Activated T-helper 2 cell treated with anti-CD3 and anti-CD28 coated beads, Interferon-gamma antibody, Interleukin-2, Interleukin-4, amounts not matched to agents 10 μg/mL and 5 μg/mL and 100 μg/mL, durations not matched to agents 14 hours and 24 hours and 36 hours (primary cell): ENCODE data around the gene OCA2. TPM values are rescaled to one million over a fixed set of nuclear protein-coding genes. Genes with fewer than 3 reads are reported as not detected.

Experiments used
- DNase-seq: peaks from one replicate; pipeline ENCODE4 v3.0.0; 2021; ENCODE audit warnings: low spot score
- H3K27ac Mint-ChIP-seq: one replicate; pipeline ENCODE4 v1.8.0; 2021; ENCODE audit warnings: mixed read lengths
- H3K27me3 Mint-ChIP-seq: one replicate; pipeline ENCODE4 v1.8.0; 2021; ENCODE audit warnings: low read depth, mixed read lengths
- H3K36me3 Mint-ChIP-seq: one replicate; pipeline ENCODE4 v1.8.0; 2021; ENCODE audit warnings: low read depth, mixed read lengths
- H3K4me1 Mint-ChIP-seq: one replicate; pipeline ENCODE4 v1.8.0; 2021; ENCODE audit warnings: low read depth, mixed read lengths
- H3K4me3 Mint-ChIP-seq: one replicate; pipeline ENCODE4 v1.8.0; 2021; ENCODE audit warnings: low read depth, mild to moderate bottlenecking, moderate library complexity, mixed read lengths
- H3K9me3 Mint-ChIP-seq: one replicate; pipeline ENCODE4 v1.8.0; 2021; ENCODE audit warnings: mixed read lengths
- intact Hi-C: fragments of 100-400 bp; cut with micrococcal nuclease; formaldehyde crosslinking; loops from one replicate; pipeline ENCODE4 v1.15.1; 2023
- total RNA-seq: library from RNA; stranded (reverse); gene quantifications from 2 replicates; pipeline ENCODE4 v1.2.3, GENCODE V29; 2022

OCA2 gene
- total RNA-seq, 1 donor from 2014 or later: not detected

GRCh38 chr15:28078191-28078719, 20.9 kb downstream of the OCA2 start:
- DNase-seq: no peak
- Mint-ChIP-seq H3K27ac (no peak overlapping the region), H3K27me3 (no peaks in the 10 kb centered on the region), H3K9me3 (no peaks in the 10 kb centered on the region), H3K36me3 (no peaks in the 10 kb centered on the region), H3K4me1 (no peaks in the 10 kb centered on the region), H3K4me3 (no peak overlapping the region)
- intact Hi-C loops: no loop called here

- H3K4me1 Mint-ChIP-seq: no peaks in the 10 kb centered on the region
- no peak for DNase-seq
- H3K9me3 Mint-ChIP-seq: peaks cover 5% of the 10 kb centered on the region
- H3K27ac Mint-ChIP-seq: no peak overlapping the region
- H3K4me3 Mint-ChIP-seq: no peak overlapping the region
- H3K36me3 Mint-ChIP-seq: no peaks in the 10 kb centered on the region
- no peaks in the 10 kb centered on the region for H3K27me3 Mint-ChIP-seq
- intact Hi-C loops: no loop called here
Observed at GRCh38 chr15:28075573-28075972, 23.5 kb downstream of the OCA2 start.

GRCh38 chr15:28068930-28069329, 30.2 kb downstream of the OCA2 start:
- no peaks in the 10 kb centered on the region for H3K4me1 Mint-ChIP-seq
- H3K27me3 Mint-ChIP-seq: peaks cover 1% of the 10 kb centered on the region
- intact Hi-C loops: no loop called here
- H3K36me3 Mint-ChIP-seq: no peaks in the 10 kb centered on the region
- H3K4me3 Mint-ChIP-seq: no peak overlapping the region
- no peak for DNase-seq
- H3K27ac Mint-ChIP-seq: no peak overlapping the region
- H3K9me3 Mint-ChIP-seq: peaks cover 5% of the 10 kb centered on the region

DNA sequence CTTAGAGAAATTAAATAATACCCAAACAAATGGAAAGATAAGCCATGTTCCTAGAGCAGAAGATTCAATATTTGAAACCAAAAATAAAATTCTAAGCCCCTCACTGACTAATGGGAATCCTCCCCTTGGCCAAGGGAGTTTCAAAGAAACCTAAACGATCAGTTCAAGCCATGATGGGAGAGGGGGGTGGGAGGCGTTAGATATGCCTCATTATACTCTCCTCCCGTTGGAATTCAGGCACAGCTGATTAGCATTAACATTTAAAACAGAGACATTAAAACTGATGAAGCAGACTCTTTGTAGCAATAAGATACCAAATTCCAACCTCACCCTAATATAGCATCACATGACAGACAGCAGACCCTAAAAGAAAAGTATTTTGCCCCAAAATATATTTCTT, 32.9 kb downstream of the OCA2 start:
- no peak overlapping the region for H3K4me3 Mint-ChIP-seq
- H3K36me3 Mint-ChIP-seq: no peaks in the 10 kb centered on the region

GRCh38 chr15:28060005-28060404, 39.1 kb downstream of the OCA2 start:
- intact Hi-C loops: no loop called here
- H3K27ac Mint-ChIP-seq: no peak overlapping the region
- H3K27me3 Mint-ChIP-seq: peaks cover 1% of the 10 kb centered on the region
- H3K4me1 Mint-ChIP-seq: no peaks in the 10 kb centered on the region
- no peak for DNase-seq
- H3K36me3 Mint-ChIP-seq: no peaks in the 10 kb centered on the region
- H3K9me3 Mint-ChIP-seq: no peaks in the 10 kb centered on the region
- no peak overlapping the region for H3K4me3 Mint-ChIP-seq

More for the DNA sequence above, 32.9 kb downstream of the OCA2 start:
- H3K9me3 Mint-ChIP-seq: no peaks in the 10 kb centered on the region
- H3K27me3 Mint-ChIP-seq: peaks cover 3% of the 10 kb centered on the region
- DNase-seq: no peak
- intact Hi-C loops: no loop called here
- no peaks in the 10 kb centered on the region for H3K4me1 Mint-ChIP-seq
- H3K27ac Mint-ChIP-seq: no peak overlapping the region

DNA sequence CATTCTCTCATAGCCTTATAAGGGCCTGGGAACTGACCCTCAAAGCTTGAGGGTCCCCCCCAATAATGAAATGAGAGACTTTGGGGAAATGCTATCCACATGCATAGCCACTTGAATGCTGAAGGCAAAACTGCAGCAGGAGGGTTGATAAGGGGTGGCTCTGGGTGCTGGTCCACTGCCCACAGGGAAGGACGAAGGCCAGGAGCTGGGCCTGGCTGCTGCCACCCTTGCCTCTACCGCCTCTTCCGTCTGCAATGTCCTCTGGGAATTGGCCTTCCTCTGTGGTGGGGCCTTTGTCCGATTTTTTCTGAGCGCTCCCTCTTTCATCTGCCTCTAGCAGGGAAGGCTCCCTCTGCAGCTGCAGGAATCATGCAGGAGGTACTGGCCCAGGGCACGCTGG, 41.0 kb downstream of the OCA2 start:
- peaks cover under 1% of the 10 kb centered on the region for H3K27me3 Mint-ChIP-seq
- no peak for DNase-seq
- no peaks in the 10 kb centered on the region for H3K9me3 Mint-ChIP-seq
- H3K36me3 Mint-ChIP-seq: no peaks in the 10 kb centered on the region
- no peak overlapping the region for H3K4me3 Mint-ChIP-seq
- H3K27ac Mint-ChIP-seq: no peak overlapping the region
- no peaks in the 10 kb centered on the region for H3K4me1 Mint-ChIP-seq
- intact Hi-C loops: no loop called here

DNA sequence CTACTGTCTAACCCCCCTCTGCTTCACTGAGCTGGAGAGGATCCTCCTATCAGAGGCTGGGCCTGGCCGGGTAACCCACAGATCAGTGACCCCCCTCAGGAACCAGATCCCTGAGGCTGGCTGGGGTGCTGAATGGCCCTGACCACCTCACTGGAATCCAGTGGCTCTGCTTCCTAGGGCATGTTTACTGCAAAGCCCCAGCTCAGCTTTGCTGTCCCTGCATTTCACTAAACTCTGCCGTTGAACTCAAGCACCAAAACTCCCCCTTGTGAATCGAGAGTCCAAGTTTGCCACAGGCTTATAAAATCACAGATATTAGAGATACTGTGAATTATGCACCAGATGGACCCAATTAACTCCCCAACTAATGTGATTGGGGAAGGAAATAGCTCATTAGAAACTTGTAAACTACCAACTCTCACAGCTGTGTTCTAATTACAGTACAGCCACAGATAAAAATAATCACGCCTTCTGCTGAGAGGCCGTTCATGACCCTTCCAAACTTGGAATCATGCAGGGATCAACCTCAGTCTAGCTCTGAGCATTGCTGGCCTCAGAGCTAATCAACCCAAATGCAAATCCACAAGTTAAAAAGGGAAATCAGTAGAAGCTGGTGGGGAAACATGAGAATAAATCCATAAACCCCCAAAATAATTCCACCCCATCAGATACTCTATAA, 47.0 kb downstream of the OCA2 start:
- Mint-ChIP-seq H3K36me3 (no peaks in the 10 kb centered on the region), H3K4me1 (no peaks in the 10 kb centered on the region), H3K27me3 (no peaks in the 10 kb centered on the region), H3K4me3 (no peak overlapping the region), H3K27ac (no peak overlapping the region), H3K9me3 (no peaks in the 10 kb centered on the region)
- intact Hi-C loops: no loop called here
- DNase-seq: no peak

DNA sequence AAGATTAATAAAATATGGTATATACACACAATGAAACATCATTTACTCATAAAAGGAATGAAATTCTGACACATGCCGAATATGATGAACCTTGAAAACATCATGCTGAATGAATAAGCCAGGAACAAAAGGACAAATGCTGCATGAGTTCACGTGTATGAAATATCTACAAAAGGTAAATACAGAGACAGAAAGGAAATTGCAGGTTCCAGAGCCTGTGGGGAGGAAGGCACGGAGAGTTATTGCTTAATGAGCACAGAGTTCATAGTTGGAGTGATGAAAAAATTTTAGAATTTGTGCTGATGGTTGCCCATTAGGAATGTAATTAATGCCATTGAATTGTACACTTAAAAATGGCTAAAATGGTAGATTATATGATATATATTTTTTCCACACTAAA, 49.5 kb downstream of the OCA2 start:
- Mint-ChIP-seq H3K27me3 (no peaks in the 10 kb centered on the region), H3K9me3 (no peaks in the 10 kb centered on the region), H3K4me1 (no peaks in the 10 kb centered on the region), H3K27ac (no peak overlapping the region), H3K4me3 (no peak overlapping the region), H3K36me3 (no peaks in the 10 kb centered on the region)
- intact Hi-C loops: no loop called here
- DNase-seq: no peak

GRCh38 chr15:28047277-28047676, 51.8 kb downstream of the OCA2 start:
- H3K4me3 Mint-ChIP-seq: no peak overlapping the region
- H3K9me3 Mint-ChIP-seq: no peaks in the 10 kb centered on the region
- H3K27ac Mint-ChIP-seq: no peak overlapping the region
- no peaks in the 10 kb centered on the region for H3K4me1 Mint-ChIP-seq
- intact Hi-C loops: no loop called here
- DNase-seq: no peak
- no peaks in the 10 kb centered on the region for H3K27me3 Mint-ChIP-seq
- no peaks in the 10 kb centered on the region for H3K36me3 Mint-ChIP-seq

DNA sequence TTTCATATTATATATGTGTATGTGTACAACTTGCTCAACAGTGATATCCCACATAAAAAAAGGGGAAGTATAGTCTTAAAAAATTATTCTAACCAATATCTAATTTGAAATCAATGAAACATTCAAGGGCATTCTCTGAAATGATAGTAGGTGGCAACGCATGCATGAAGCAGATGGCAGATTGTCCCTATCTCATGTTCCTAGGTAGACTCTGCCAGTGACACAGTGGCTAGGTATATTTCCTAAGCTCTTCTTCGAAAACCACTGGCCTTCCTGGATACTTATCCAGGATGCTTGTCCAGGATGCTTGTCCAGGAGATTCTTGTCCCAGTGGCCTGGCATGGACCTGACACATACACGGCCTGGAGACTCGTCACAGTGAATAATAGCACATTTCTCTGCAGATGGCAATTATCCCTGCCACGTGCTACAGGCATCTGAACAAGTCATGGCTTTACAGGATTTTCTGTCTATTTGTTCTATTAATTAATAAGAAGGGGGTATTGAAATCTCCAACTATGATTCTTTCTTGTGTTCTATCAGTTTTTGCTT, 54.9 kb downstream of the OCA2 start:
- Mint-ChIP-seq H3K27me3 (peaks cover 2% of the 10 kb centered on the region), H3K4me1 (no peaks in the 10 kb centered on the region), H3K9me3 (no peaks in the 10 kb centered on the region), H3K27ac (no peak overlapping the region), H3K36me3 (no peaks in the 10 kb centered on the region), H3K4me3 (no peak overlapping the region)
- intact Hi-C loops: no loop called here
- no peak for DNase-seq

- Mint-ChIP-seq H3K4me1 (no peaks in the 10 kb centered on the region), H3K36me3 (no peaks in the 10 kb centered on the region), H3K4me3 (no peak overlapping the region), H3K27me3 (peaks cover 2% of the 10 kb centered on the region), H3K9me3 (no peaks in the 10 kb centered on the region), H3K27ac (no peak overlapping the region)
- intact Hi-C loops: no loop called here
- DNase-seq: no peak
Observed at GRCh38 chr15:28043691-28044091, 55.4 kb downstream of the OCA2 start.

- Mint-ChIP-seq H3K9me3 (no peaks in the 10 kb centered on the region), H3K4me3 (no peak overlapping the region), H3K27me3 (peaks cover 2% of the 10 kb centered on the region), H3K36me3 (no peaks in the 10 kb centered on the region), H3K27ac (no peak overlapping the region), H3K4me1 (no peaks in the 10 kb centered on the region)
- intact Hi-C loops: no loop called here
- DNase-seq: no peak
Observed at GRCh38 chr15:28037969-28038590, 61.0 kb downstream of the OCA2 start.

GRCh38 chr15:28033443-28033842, 65.7 kb downstream of the OCA2 start:
- no peaks in the 10 kb centered on the region for H3K4me1 Mint-ChIP-seq
- no peaks in the 10 kb centered on the region for H3K9me3 Mint-ChIP-seq
- intact Hi-C loops: no loop called here
- DNase-seq: no peak
- no peak overlapping the region for H3K4me3 Mint-ChIP-seq
- H3K27ac Mint-ChIP-seq: no peak overlapping the region
- no peaks in the 10 kb centered on the region for H3K27me3 Mint-ChIP-seq
- no peaks in the 10 kb centered on the region for H3K36me3 Mint-ChIP-seq
